T-helper 2 cell treated with Interferon-gamma antibody and Interleukin-4, amounts not matched to agents 5 μg/mL and 100 μg/mL, for 36 hours (primary cell): ENCODE results near the gene ARFGAP3.

Experiments used
- DNase-seq: peaks from one replicate; pipeline ENCODE4 v3.0.0; 2021; ENCODE audit warnings: low spot score
- H3K27ac Mint-ChIP-seq: one replicate; pipeline ENCODE4 v1.8.0; 2021; ENCODE audit warnings: mild to moderate bottlenecking, mixed read lengths
- H3K27me3 Mint-ChIP-seq: one replicate; pipeline ENCODE4 v1.8.0; 2021; ENCODE audit warnings: low read depth, mixed read lengths
- H3K36me3 Mint-ChIP-seq: one replicate; pipeline ENCODE4 v1.8.0; 2021; ENCODE audit warnings: low read depth, mixed read lengths
- H3K4me1 Mint-ChIP-seq: one replicate; pipeline ENCODE4 v1.8.0; 2021; ENCODE audit warnings: low read depth, mixed read lengths
- H3K4me3 Mint-ChIP-seq: one replicate; pipeline ENCODE4 v1.8.0; 2022; ENCODE audit warnings: mild to moderate bottlenecking, moderate library complexity, mixed read lengths
- H3K9me3 Mint-ChIP-seq: one replicate; pipeline ENCODE4 v1.8.0; 2021; ENCODE audit warnings: mixed read lengths

The ARFGAP3 gene

GRCh38 chr22:42834177-42834949 lies 22.7 kb downstream of the ARFGAP3 start:
- no peak overlapping the region for H3K27ac Mint-ChIP-seq

GRCh38 chr22:42833104-42833503 lies 24.0 kb downstream of the ARFGAP3 start:
- no peak overlapping the region for H3K27ac Mint-ChIP-seq
- peaks cover 45% of the 10 kb centered on the region for H3K36me3 Mint-ChIP-seq
- no peaks in the 10 kb centered on the region for H3K9me3 Mint-ChIP-seq
- peaks cover 7% of the 10 kb centered on the region for H3K4me1 Mint-ChIP-seq
- no peak overlapping the region for H3K4me3 Mint-ChIP-seq
- no peaks in the 10 kb centered on the region for H3K27me3 Mint-ChIP-seq
- DNase-seq: no peak

More at GRCh38 chr22:42834177-42834949, 22.7 kb downstream of the ARFGAP3 start:
- H3K36me3 Mint-ChIP-seq: peaks cover 40% of the 10 kb centered on the region
- no peaks in the 10 kb centered on the region for H3K9me3 Mint-ChIP-seq
- H3K4me3 Mint-ChIP-seq: no peak overlapping the region
- DNase-seq: no peak
- H3K27me3 Mint-ChIP-seq: no peaks in the 10 kb centered on the region
- H3K4me1 Mint-ChIP-seq: peaks cover 3% of the 10 kb centered on the region

- peaks cover 41% of the 10 kb centered on the region for H3K36me3 Mint-ChIP-seq
- no peak overlapping the region for H3K27ac Mint-ChIP-seq
- peaks cover 7% of the 10 kb centered on the region for H3K4me1 Mint-ChIP-seq
- no peaks in the 10 kb centered on the region for H3K9me3 Mint-ChIP-seq
- no peak overlapping the region for H3K4me3 Mint-ChIP-seq
- DNase-seq: no peak
- H3K27me3 Mint-ChIP-seq: no peaks in the 10 kb centered on the region
These were observed 25.4 kb downstream of the ARFGAP3 start for GRCh38 chr22:42831712-42832111.

GRCh38 chr22:42830161-42830560 lies 26.9 kb downstream of the ARFGAP3 start:
- Mint-ChIP-seq H3K36me3 (peaks cover 36% of the 10 kb centered on the region), H3K4me3 (no peak overlapping the region), H3K27ac (no peak overlapping the region), H3K27me3 (no peaks in the 10 kb centered on the region), H3K4me1 (peaks cover 7% of the 10 kb centered on the region), H3K9me3 (no peaks in the 10 kb centered on the region)
- DNase-seq: no peak

- no peaks in the 10 kb centered on the region for H3K9me3 Mint-ChIP-seq
These were observed 27.8 kb downstream of the ARFGAP3 start for GRCh38 chr22:42829302-42829701.

GRCh38 chr22:42825796-42826195 lies 31.3 kb downstream of the ARFGAP3 start:
- no peaks in the 10 kb centered on the region for H3K9me3 Mint-ChIP-seq
- no peak overlapping the region for H3K27ac Mint-ChIP-seq
- peaks cover 7% of the 10 kb centered on the region for H3K4me1 Mint-ChIP-seq
- no peaks in the 10 kb centered on the region for H3K27me3 Mint-ChIP-seq
- no peak overlapping the region for H3K4me3 Mint-ChIP-seq
- no peak for DNase-seq
- H3K36me3 Mint-ChIP-seq: peaks cover 37% of the 10 kb centered on the region

More at GRCh38 chr22:42829302-42829701, 27.8 kb downstream of the ARFGAP3 start:
- peaks cover 7% of the 10 kb centered on the region for H3K4me1 Mint-ChIP-seq
- DNase-seq: no peak
- no peaks in the 10 kb centered on the region for H3K27me3 Mint-ChIP-seq
- no peak overlapping the region for H3K4me3 Mint-ChIP-seq
- no peak overlapping the region for H3K27ac Mint-ChIP-seq
- H3K36me3 Mint-ChIP-seq: peaks cover 37% of the 10 kb centered on the region

DNA sequence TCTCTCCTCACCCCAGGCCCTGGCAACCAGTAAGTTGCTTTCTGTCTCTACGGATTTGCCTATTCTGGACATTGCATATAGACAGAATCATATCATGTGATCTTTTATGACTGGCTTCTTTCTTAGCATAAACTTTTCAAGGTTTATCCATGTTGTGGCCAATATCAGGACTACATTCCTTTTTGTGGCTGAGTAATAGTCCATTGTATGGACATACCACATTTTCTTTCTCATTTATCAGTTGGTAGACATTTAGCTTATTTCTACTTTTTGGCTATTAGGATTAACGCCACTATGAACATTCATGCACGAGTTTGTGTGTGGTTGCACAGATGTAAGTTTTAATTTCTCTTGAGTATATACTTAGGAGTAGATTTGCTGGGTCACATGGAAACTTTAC lies 35.7 kb downstream of the ARFGAP3 start:
- H3K4me1 Mint-ChIP-seq: peaks cover 6% of the 10 kb centered on the region
- peaks cover 26% of the 10 kb centered on the region for H3K36me3 Mint-ChIP-seq
- no peaks in the 10 kb centered on the region for H3K27me3 Mint-ChIP-seq
- H3K4me3 Mint-ChIP-seq: no peak overlapping the region
- H3K9me3 Mint-ChIP-seq: no peaks in the 10 kb centered on the region
- no peak overlapping the region for H3K27ac Mint-ChIP-seq
- no peak for DNase-seq

DNA sequence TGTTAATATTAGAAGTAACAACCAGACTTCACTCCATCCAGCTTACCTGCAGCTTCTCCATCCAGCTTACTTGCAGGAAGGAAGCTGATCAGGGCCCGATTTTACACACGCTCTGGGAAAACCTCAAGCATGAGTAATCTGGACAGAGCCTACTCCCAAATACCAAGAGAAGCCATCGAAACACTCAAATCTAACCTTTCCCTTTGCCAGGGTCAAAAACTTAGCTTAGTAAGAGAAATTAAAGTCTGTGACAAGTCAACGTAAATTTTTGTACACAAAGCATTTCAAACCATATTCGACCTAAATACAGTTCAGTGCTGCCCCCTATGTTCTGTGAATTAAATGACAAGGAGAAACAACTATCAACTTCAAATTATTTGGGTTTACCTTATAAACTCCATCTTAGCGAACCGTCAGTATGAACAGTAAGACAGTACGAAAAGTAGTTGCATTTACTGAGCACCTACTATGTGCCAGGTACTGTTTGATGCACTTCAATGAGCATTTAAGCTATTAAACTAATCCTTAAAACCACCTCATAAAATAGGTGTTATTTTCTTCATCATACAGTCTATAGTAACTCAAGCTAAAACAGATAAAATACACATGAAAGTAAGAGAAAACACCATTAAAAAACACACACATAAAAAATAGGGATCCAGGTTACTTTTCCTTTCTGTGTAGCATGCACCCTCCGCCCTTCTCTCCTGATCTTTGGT lies 36.9 kb downstream of the ARFGAP3 start:
- Mint-ChIP-seq H3K36me3 (peaks cover 26% of the 10 kb centered on the region), H3K27me3 (no peaks in the 10 kb centered on the region), H3K4me1 (peaks cover 6% of the 10 kb centered on the region), H3K27ac (no peak overlapping the region), H3K9me3 (no peaks in the 10 kb centered on the region), H3K4me3 (no peak overlapping the region)
- DNase-seq: no peak

- Mint-ChIP-seq H3K4me1 (peaks cover 6% of the 10 kb centered on the region), H3K36me3 (peaks cover 23% of the 10 kb centered on the region)
- DNase-seq: no peak
These were observed 37.5 kb downstream of the ARFGAP3 start for GRCh38 chr22:42819412-42820044.

DNA sequence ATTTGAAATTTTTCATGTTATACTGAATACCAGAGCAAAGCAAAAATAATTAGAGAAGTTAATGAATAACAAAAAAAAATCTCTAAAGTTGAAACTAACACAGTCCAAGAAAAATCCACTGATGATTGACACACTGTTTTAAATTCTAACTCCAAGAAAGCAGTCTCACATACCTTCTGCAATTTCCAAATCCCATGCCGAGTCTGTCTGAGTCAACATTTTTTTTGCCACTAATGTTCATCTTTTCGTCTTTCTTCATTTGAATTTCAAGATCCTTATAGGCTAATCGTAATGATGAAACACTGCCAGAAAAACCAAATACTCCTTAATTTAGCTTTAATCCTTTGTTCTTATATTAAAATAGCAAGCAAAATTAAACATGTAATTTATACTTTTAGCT lies 39.5 kb downstream of the ARFGAP3 start:
- Mint-ChIP-seq H3K9me3 (no peaks in the 10 kb centered on the region), H3K4me3 (no peak overlapping the region), H3K36me3 (peaks cover 19% of the 10 kb centered on the region), H3K27ac (no peak overlapping the region), H3K4me1 (peaks cover 6% of the 10 kb centered on the region), H3K27me3 (no peaks in the 10 kb centered on the region)
- DNase-seq: no peak

More at GRCh38 chr22:42819412-42820044, 37.5 kb downstream of the ARFGAP3 start:
- Mint-ChIP-seq H3K27ac (no peak overlapping the region), H3K9me3 (no peaks in the 10 kb centered on the region), H3K4me3 (no peak overlapping the region), H3K27me3 (no peaks in the 10 kb centered on the region)

DNA sequence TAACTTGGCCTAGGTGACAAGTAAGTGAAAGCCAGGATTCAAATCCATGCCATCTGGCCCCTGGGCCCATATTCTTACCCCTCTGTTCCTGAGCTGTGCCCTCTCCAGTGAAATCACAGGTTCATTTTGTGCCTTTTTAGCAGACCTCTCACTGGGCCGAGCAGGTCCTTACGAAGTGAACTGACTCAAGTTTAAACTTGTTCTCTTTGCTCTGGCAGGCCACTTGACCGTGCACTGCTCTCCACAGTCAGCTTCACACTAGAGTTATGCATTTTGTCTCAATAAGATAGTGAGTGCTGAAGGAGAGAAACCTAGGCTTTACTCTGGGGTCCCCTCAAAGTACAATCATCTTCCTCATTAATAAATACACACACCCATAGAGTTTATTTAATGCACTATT lies 40.7 kb downstream of the ARFGAP3 start:
- DNase-seq: no peak
- H3K36me3 Mint-ChIP-seq: peaks cover 10% of the 10 kb centered on the region
- no peaks in the 10 kb centered on the region for H3K27me3 Mint-ChIP-seq
- peaks cover 6% of the 10 kb centered on the region for H3K4me1 Mint-ChIP-seq
- H3K27ac Mint-ChIP-seq: no peak overlapping the region
- no peak overlapping the region for H3K4me3 Mint-ChIP-seq
- H3K9me3 Mint-ChIP-seq: no peaks in the 10 kb centered on the region

DNA sequence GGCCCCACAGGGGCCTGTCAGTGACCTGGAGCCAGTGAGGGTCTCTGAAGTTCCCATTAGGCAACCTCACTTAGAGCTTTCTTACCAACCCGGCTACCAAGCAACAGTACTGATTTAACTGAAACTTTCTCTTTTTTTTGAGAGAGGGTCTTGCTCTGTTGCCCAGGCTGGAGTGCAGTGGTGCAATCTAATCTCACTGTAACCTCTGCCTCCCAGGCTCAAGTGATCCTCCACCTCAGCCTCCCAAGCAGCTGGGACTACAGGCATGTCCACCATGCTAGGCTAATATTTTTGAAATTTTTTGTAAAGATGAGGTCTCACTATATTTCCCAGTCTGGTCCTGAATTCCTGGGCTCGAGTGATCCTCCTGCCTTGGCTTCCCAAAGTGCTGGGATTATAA lies 42.5 kb downstream of the ARFGAP3 start:
- no peaks in the 10 kb centered on the region for H3K27me3 Mint-ChIP-seq

DNA sequence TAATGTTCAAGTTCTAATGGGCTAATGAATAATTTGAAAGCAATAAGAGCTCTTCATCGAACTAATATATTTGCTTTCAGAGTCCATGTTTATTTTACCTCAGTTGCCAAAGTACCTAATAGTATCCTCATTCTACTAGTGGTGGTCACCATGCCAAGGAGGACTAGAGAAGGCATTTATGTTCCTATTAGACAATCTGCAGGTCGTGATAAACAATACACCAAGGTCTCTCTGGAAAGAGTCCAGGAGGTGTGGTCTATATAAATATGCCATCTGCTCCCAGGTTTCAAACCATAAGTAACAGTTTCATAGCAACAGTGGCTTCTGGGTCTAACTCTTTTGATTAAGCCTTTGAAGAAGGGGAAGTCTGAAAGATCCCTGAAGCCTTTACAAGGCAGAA lies 42.9 kb downstream of the ARFGAP3 start:
- no peaks in the 10 kb centered on the region for H3K27me3 Mint-ChIP-seq
- no peak overlapping the region for H3K27ac Mint-ChIP-seq
- H3K4me1 Mint-ChIP-seq: no peaks in the 10 kb centered on the region
- no peak overlapping the region for H3K4me3 Mint-ChIP-seq
- H3K9me3 Mint-ChIP-seq: no peaks in the 10 kb centered on the region
- peaks cover 7% of the 10 kb centered on the region for H3K36me3 Mint-ChIP-seq
- DNase-seq: no peak

More for the DNA sequence above, 42.5 kb downstream of the ARFGAP3 start:
- Mint-ChIP-seq H3K4me3 (no peak overlapping the region), H3K36me3 (peaks cover 4% of the 10 kb centered on the region), H3K27ac (no peak overlapping the region), H3K9me3 (no peaks in the 10 kb centered on the region), H3K4me1 (no peaks in the 10 kb centered on the region)
- DNase-seq: no peak

DNA sequence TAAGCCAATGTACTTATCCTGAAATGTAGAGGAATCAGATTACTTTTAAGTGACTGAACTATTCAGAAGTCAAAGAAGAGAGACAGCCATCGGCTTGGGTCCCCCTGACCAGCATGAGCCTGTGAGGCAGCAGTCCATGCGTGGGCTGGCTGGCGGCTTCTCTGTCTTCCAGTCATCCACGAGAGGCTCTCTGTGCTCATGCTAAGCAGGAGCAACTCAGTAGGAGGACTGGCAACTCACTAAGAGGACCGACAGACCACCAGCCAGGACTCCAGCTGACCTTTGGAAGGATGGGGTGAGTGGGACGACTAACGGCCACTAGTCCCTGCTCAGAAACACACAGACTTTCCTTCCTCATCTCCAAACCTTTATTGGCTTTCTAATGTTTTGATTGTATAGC lies 43.6 kb downstream of the ARFGAP3 start:
- H3K4me1 Mint-ChIP-seq: no peaks in the 10 kb centered on the region
- H3K27ac Mint-ChIP-seq: no peak overlapping the region
- H3K36me3 Mint-ChIP-seq: peaks cover 11% of the 10 kb centered on the region
- no peak overlapping the region for H3K4me3 Mint-ChIP-seq
- no peak for DNase-seq
- no peaks in the 10 kb centered on the region for H3K9me3 Mint-ChIP-seq
- H3K27me3 Mint-ChIP-seq: no peaks in the 10 kb centered on the region
